ENCODE data around the gene PIM2. TPM values are rescaled to one million over a fixed set of nuclear protein-coding genes. Genes with fewer than 3 reads are reported as not detected.
A peak's percentile ranks its signal among the peaks of the same experiment; 100 is the strongest.

Gene PIM2
- total and polyA plus RNA-seq, 9 of the 15 experiments (the other 6 are each of a cell fraction or from before 2014, with no cell fraction given), result 67.6 to 191 (median 108) TPM

DNA sequence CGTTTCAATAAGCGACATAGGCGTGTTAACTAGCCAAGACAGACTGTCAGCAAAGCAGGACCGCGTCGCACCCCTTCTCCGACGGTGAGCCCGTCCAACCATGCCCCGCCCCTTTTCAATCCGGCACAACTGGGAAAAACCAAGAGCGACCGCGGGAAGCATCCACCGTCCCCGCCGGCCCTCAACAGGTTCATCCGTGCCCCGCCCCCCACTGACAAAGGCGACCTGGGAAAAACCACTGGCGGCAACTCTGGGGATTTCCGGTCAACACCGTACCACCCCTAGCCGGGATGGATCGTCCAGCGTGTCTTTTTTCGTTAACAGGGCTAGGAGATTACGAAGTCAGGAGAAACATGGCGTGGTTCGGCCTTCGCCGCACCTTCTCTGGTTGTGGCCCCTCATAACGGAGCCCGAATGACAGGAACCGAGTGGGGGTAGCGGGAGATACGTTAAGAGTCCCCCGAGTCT lies 21.6 kb downstream of the PIM2 start:
- in situ Hi-C loops (cut with MboI) (no loop called here), intact Hi-C loops (cut with micrococcal nuclease) (loop anchor here (5.0 kb wide), 5 partner anchors 35 to 250 kb away; partner anchors contain the start of genes GLOD5 and HDAC6)
- FAIRE-seq, result no peak
- peak overlapping the region; percentile 72 for H3K4me3 ChIP-seq
- no peaks in the 10 kb centered on the region for H3K27me3 ChIP-seq (ENCODE audit: control insufficient read depth in 2 of 2, insufficient read depth in 2 of 2, low read length in 2 of 2)
- no TSS peak for BruUV-seq (replicated peaks)
- H3K4me1 ChIP-seq (replicated peaks in 1 of 2; ENCODE audit: control insufficient read depth in 2 of 2, insufficient read depth in 2 of 2, low read length in 2 of 2), result peaks cover 11 to 19% of the 10 kb centered on the region in 2 experiments; a peak in 4 of 5 replicates
- ATAC-seq, result peak; percentile 74
- H3K79me2 ChIP-seq (ENCODE audit: control insufficient read depth, insufficient read depth, low read length), result peaks cover 61% of the 10 kb centered on the region
- peak overlapping the region; percentile 89 for H2AFZ ChIP-seq (ENCODE audit: low read depth, low read length)
- WGBS (ENCODE audit: insufficient coverage, low coverage, missing lambda C conversion rate), result under 1% methylated on average over 22 of the region's 38 CpGs
- peak overlapping the region; percentile 97 for H3K27ac ChIP-seq (ENCODE audit: extremely low read depth, low read depth, low read length)
- POLR2A ChIA-PET, result interaction anchor here (0.9 to 2.2 kb wide), 9 partner anchors 10 to 215 kb away, joined by 3 to 13 read pairs (median 4); partner anchors contain the start of gene SLC35A2
- H3K9ac ChIP-seq (ENCODE audit: insufficient read depth in 1 of 2, low read depth in 2 of 2, low read length in 2 of 2), result peak overlapping the region; percentile 90 to 95
- H3K9me3 ChIP-seq (replicated peaks; ENCODE audit: control insufficient read depth, insufficient read depth, low read depth, low read length), result no peaks in the 10 kb centered on the region
- H3K4me2 ChIP-seq (ENCODE audit: insufficient read depth, low read length), result peak overlapping the region; percentile 85
- no peaks in the 10 kb centered on the region for H3K9me1 ChIP-seq (ENCODE audit: control insufficient read depth, insufficient read depth, low read length)
- peaks cover 7% of the 10 kb centered on the region; the same call in 1 of the 2 replicates for H4K20me1 ChIP-seq (replicated peaks; ENCODE audit: control insufficient read depth, insufficient read depth, low read length)
- peak; percentile 64 to 91 (median 72) for DNase-seq (ENCODE audit: extremely low read depth in 1 of 4, low spot score in 3 of 4)
- H3K36me3 ChIP-seq (ENCODE audit: control insufficient read depth, insufficient read depth, low read length), result peaks cover 63% of the 10 kb centered on the region
- CTCF ChIA-PET (ENCODE audit: low intra/inter-chr PET ratio), result no interaction called here
- TF ChIP-seq SIX5 (IDR thresholded peaks at IDR 0.05; ENCODE audit: borderline replicate concordance in 1 of 2, insufficient read depth in 1 of 2, low read depth in 1 of 2, low read length in 2 of 2), result peak; percentile 5 to 10; a peak in 1 of 4 replicates
- no peak for TF ChIP-seq ZBTB8A (IDR thresholded peaks at IDR 0.05; ENCODE audit: partially characterized antibody)
- peak; percentile 79 for TF ChIP-seq ETV1 (tag; conservative IDR thresholded peaks at IDR 0.05; ENCODE audit: low read depth)
- no peak for TF ChIP-seq TAL1 (IDR thresholded peaks at IDR 0.05)
- 0 out of 2 replicates have a peak, but pooled peaks have one; percentile 23 for TF ChIP-seq ZEB2 (IDR thresholded peaks at IDR 0.05)
- peak; percentile 48 for TF ChIP-seq FIP1L1 (IDR thresholded peaks at IDR 0.05; ENCODE audit: low read depth, low read length, poor library complexity, severe bottlenecking)
- TF ChIP-seq, protein P1, sequence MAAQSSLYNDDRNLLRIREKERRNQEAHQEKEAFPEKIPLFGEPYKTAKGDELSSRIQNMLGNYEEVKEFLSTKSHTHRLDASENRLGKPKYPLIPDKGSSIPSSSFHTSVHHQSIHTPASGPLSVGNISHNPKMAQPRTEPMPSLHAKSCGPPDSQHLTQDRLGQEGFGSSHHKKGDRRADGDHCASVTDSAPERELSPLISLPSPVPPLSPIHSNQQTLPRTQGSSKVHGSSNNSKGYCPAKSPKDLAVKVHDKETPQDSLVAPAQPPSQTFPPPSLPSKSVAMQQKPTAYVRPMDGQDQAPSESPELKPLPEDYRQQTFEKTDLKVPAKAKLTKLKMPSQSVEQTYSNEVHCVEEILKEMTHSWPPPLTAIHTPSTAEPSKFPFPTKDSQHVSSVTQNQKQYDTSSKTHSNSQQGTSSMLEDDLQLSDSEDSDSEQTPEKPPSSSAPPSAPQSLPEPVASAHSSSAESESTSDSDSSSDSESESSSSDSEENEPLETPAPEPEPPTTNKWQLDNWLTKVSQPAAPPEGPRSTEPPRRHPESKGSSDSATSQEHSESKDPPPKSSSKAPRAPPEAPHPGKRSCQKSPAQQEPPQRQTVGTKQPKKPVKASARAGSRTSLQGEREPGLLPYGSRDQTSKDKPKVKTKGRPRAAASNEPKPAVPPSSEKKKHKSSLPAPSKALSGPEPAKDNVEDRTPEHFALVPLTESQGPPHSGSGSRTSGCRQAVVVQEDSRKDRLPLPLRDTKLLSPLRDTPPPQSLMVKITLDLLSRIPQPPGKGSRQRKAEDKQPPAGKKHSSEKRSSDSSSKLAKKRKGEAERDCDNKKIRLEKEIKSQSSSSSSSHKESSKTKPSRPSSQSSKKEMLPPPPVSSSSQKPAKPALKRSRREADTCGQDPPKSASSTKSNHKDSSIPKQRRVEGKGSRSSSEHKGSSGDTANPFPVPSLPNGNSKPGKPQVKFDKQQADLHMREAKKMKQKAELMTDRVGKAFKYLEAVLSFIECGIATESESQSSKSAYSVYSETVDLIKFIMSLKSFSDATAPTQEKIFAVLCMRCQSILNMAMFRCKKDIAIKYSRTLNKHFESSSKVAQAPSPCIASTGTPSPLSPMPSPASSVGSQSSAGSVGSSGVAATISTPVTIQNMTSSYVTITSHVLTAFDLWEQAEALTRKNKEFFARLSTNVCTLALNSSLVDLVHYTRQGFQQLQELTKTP (IDR thresholded peaks at IDR 0.05; ENCODE audit: low read depth in 1 of 2, partially characterized antibody in 2 of 2), result peak in 1 of 2 experiments; percentile 43
- TF ChIP-seq BRD4 (IDR thresholded peaks at IDR 0.05), result peak; percentile 47; the same call in 1 of the 2 replicates

Data from K562 (cell line).